Activated T-cell treated with anti-CD3 and anti-CD28 coated beads for 1 hour (primary cell): Measurements from ENCODE around the gene NUMB.

Experiments used
- DNase-seq: peaks from one replicate; pipeline ENCODE4 v3.0.0-alpha.2; 2020; ENCODE audit warnings: low read depth

The NUMB gene

GRCh38 chr14:73289729-73290128 lies 168.6 kb downstream of the NUMB start:
- DNase-seq: no peak

DNA sequence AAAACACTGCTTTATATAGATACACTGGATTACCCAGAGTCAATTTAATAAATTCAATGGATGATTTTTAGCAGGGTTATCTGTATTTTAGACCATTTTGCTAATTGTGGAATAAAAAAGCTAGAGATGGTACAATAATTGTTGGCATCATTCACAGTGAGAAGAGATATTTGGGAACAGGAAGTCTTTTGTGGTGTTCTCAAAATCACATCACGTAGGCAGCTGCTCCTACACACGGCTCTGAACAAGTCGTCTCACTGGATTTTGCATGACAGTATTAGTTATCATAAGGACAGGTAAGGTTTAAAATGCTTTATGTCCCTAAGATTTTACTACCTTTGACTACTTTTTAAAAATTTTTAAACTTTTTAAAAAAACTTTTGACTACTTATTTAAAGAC lies 169.0 kb downstream of the NUMB start:
- DNase-seq: no peak

DNA sequence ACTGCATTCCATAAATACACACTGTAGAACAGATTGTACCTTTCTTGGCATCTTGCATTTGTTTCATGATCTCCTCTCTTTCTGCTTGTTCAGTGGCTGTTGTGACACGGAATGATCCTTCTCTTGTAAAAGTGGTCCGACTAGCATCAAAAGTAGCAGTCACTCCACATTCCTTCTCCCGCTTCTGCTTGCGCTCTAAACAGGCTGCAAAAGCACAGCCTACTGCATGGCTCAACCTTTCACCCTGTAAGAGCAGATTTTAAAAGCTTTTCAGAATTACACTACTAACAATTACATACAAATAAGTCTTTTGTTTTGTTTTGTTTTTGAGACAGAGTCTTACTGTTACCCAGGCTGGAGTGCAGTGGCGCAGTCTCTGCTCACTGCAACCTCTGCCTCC lies 171.3 kb downstream of the NUMB start:
- DNase-seq: no peak

- no peak for DNase-seq
Measured at GRCh38 chr14:73286598-73286997, 171.7 kb downstream of the NUMB start.

GRCh38 chr14:73285979-73286378 lies 172.4 kb downstream of the NUMB start:
- no peak for DNase-seq

DNA sequence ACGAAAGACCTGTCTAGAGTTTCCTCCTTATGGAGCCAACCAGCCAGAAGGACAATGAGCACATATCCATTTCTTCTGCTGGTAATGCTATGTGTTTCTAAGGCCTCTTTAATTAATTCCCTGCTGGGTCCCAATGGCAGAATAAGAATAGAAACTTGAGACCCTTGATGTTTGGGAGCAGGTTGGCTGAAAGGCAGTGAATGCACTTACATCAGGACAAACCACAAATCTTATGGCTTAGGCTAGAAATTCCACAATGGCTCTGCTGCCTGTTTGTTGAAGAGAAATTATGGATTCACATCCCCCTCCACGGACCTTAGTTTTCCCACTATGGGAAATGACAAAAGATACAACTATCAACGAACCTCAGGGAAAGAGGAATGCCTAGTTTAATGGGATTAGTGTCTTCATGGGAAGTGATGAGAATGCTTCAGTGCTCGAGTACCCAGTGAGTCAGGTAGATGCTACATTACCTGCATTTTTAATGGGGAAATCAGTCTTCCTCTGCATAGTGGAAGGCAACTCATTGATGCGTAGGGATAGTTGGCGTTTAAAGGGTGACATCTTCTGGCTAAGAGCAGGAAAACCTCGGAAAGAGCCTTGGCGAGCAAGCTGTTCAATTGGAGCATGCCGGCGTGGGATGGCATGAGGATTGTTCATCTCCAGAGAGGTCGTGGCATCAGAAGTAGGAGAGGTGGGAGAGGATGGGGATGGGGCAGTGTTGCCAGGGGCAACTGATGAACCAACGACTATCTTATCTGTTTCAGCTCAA lies 174.6 kb downstream of the NUMB start:
- no peak for DNase-seq

GRCh38 chr14:73280903-73281302 lies 177.4 kb downstream of the NUMB start:
- DNase-seq: no peak

DNA sequence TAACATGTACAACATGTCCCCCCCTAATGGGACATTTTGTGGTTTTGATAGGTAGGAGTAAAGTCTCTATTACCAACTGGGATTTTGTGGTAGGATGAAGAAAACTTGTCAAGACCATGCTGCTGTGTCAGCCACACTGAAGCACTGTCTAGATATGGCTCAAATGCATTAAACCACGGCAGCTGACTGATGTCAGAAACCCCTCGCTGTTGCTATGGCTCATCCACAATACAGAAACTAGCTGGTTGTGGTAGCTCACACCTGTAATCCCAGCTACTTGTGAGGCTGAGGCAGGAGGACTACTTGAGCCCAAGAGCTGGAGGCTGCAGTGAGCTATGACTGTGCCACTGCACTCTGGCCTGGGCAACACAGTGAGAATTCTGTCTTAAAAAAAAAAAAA lies 181.0 kb downstream of the NUMB start:
- no peak for DNase-seq

GRCh38 chr14:73276836-73277235 lies 181.5 kb downstream of the NUMB start:
- no peak for DNase-seq

GRCh38 chr14:73273799-73274198 lies 184.5 kb downstream of the NUMB start:
- no peak for DNase-seq

- DNase-seq: no peak
Measured at GRCh38 chr14:73272393-73272792, 186.0 kb downstream of the NUMB start.

- DNase-seq: no peak
Measured at GRCh38 chr14:73269729-73270531, 188.4 kb downstream of the NUMB start.

- DNase-seq: no peak
Measured at GRCh38 chr14:73267474-73267873, 190.9 kb downstream of the NUMB start.

GRCh38 chr14:73266317-73266716 lies 192.0 kb downstream of the NUMB start:
- DNase-seq: no peak

GRCh38 chr14:73265721-73266046 lies 192.7 kb downstream of the NUMB start:
- no peak for DNase-seq

DNA sequence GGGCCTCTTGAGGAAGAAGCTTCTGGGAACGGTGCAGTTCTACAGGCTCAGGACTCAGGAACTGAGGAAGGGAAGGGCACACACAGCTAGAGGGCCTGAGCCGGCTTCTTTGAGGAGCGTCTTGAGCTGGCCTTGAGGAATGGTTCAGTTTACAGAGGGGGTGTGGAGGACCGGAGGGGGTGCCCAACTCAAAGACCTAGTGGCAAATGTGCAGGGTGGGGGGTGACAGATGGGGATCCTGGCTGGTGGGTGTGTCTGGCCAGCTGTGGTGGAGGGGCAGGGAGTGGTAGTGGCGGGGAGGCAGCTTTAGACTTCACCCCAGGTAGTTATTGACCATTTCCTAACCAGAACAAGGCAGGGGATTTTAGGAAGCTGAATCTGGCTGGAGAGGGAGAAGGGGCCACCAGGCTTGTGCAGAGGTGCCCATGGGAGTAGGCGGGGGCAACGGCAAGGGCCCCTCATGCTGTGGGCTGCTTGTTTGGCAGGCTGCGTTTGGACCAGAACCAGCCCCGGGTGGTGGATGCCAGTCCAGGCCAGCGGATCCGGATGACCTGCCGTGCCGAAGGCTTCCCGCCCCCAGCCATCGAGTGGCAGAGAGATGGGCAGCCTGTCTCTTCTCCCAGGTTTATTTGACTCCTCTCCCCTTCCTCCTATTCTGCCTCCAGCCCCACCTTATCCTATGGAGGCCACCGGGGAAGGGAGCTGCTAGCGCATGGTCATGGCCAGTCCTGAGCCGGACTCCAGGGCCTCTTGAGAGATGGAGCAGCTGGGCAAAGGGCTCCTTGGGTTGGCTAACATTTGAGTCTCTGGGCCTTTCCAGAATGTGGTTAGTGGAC lies 193.2 kb downstream of the NUMB start:
- DNase-seq: no peak

DNA sequence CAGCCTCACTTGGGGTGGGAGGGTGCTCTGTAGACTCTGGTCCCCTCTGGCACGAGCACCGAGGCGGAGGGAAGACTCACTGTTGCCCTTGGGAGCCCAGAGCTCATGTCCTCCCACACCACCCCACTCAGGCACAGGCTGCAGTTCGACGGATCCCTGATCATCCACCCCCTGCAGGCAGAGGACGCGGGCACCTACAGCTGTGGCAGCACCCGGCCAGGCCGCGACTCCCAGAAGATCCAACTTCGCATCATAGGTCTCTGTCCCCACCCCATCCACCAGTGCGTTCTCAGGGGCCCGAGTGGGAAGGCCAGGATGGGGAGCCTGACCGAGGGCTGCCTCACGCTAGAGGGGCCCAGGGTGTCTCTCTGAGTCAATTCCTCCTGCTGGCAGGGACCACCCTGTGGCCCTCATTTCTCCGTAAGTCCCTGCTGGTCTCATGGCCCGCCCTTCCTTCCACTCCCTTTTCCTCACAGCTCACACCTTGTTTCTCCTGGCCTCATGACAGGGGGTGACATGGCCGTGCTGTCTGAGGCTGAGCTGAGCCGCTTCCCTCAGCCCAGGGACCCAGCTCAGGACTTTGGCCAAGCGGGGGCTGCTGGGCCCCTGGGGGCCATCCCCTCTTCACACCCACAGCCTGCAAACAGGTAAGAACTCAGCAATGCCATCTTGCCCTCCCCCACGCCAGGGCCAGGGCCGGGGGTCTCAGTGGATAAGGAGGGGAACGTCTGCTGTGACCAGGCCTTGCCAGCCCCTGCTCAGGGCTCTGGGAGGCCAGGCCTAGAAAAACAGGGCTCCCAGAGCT lies 194.1 kb downstream of the NUMB start:
- no peak for DNase-seq

DNA sequence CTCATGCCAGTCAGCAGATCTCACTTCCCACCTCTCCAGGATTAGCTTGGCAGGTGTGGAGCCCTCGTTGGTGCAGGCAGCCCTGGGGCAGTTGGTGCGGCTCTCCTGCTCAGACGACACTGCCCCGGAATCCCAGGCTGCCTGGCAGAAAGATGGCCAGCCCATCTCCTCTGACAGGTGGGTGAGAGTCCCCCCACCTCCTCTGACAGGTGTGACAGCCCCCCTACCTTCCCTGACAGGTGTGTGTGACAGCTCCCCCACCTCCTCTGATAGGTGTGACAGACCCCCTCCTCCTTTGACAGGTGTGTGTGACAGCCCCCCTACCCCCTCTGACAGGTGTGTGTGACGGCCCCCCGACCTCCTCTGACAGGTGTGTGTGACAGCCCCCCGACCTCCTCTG lies 194.7 kb downstream of the NUMB start:
- DNase-seq: no peak

GRCh38 chr14:73262427-73263183 lies 195.7 kb downstream of the NUMB start:
- DNase-seq: no peak

GRCh38 chr14:73261520-73262426 lies 196.6 kb downstream of the NUMB start:
- DNase-seq: no peak
